ENCODE measurements around the gene SP5. TPM values are rescaled to one million over a fixed set of nuclear protein-coding genes. Genes with fewer than 3 reads are reported as not detected.

SP5 gene
- total and polyA plus RNA-seq, 9 of the 15 experiments (the other 6 are each of a cell fraction or from before 2014, with no cell fraction given), result 0.03 to 1.7 (median 0.16) TPM; not detected in 1

GRCh38 chr2:170742896-170743529, 27.9 kb downstream of the SP5 start (continued):
- TF ChIP-seq PKNOX1 (IDR thresholded peaks at IDR 0.05) (0 out of 2 replicates have a peak, but pooled peaks have one; percentile 18), MEF2A (IDR thresholded peaks at IDR 0.05; ENCODE audit: control insufficient read depth, low read depth, low read length) (peak; percentile 39; the same call in 1 of the 2 replicates)

GRCh38 chr2:170743530-170744239, 28.5 kb downstream of the SP5 start:
- peak overlapping the region; percentile 89 for H3K27ac ChIP-seq (ENCODE audit: extremely low read depth, low read depth, low read length)
- 6% methylated on average over 8 of the region's 8 CpGs for WGBS (ENCODE audit: insufficient coverage, low coverage, missing lambda C conversion rate)
- peak overlapping the region; percentile 22; the same call in 1 of the 2 replicates for H3K4me3 ChIP-seq
- no peaks in the 10 kb centered on the region for H3K36me3 ChIP-seq (ENCODE audit: control insufficient read depth, insufficient read depth, low read length)
- no peaks in the 10 kb centered on the region for H3K9me1 ChIP-seq (ENCODE audit: control insufficient read depth, insufficient read depth, low read length)
- DNase-seq (ENCODE audit: extremely low read depth in 1 of 4, low spot score in 3 of 4), result peak; percentile 92 to 94 (median 92)
- 0 out of 3 replicates have a peak, but pooled peaks cover 2% of the 10 kb centered on the region for H3K79me2 ChIP-seq (ENCODE audit: control insufficient read depth, insufficient read depth, low read length)
- ChIA-PET CTCF (ENCODE audit: low intra/inter-chr PET ratio) (interaction anchor here (0.6 kb wide), 1 partner anchor 532 kb away, joined by 3 read pairs; no protein-coding TSS in a partner anchor), POLR2A (interaction anchor here (0.6 to 1.9 kb wide), 8 partner anchors 19 to 1221 kb away, joined by 3 to 8 read pairs (median 4); partner anchors contain the start of gene ERICH2)
- peak overlapping the region; percentile 65 to 74; a peak in 3 of 4 replicates for H3K9ac ChIP-seq (ENCODE audit: insufficient read depth in 1 of 2, low read depth in 2 of 2, low read length in 2 of 2)
- in situ Hi-C loops (cut with MboI) (no loop called here), intact Hi-C loops (cut with micrococcal nuclease) (loop anchor here (2.0 kb wide), 1 partner anchor 27 kb away; the partner anchor contains the start of gene ERICH2)
- H3K27me3 ChIP-seq (ENCODE audit: control insufficient read depth in 2 of 2, insufficient read depth in 2 of 2, low read length in 2 of 2), result no peaks in the 10 kb centered on the region
- peak overlapping the region; percentile 84 for H3K4me2 ChIP-seq (ENCODE audit: insufficient read depth, low read length)
- BruUV-seq (replicated peaks), result no TSS peak
- H3K4me1 ChIP-seq (replicated peaks in 1 of 2; ENCODE audit: control insufficient read depth in 2 of 2, insufficient read depth in 2 of 2, low read length in 2 of 2), result peaks cover 33 to 57% of the 10 kb centered on the region in 2 experiments; a peak in 4 of 5 replicates
- peak; percentile 88 for FAIRE-seq
- ATAC-seq, result peak; percentile 89
- no peaks in the 10 kb centered on the region for H4K20me1 ChIP-seq (replicated peaks; ENCODE audit: control insufficient read depth, insufficient read depth, low read length)
- H3K9me3 ChIP-seq (replicated peaks; ENCODE audit: control insufficient read depth, insufficient read depth, low read depth, low read length), result no peaks in the 10 kb centered on the region
- H2AFZ ChIP-seq (ENCODE audit: low read depth, low read length), result peak overlapping the region; percentile 93
- no peak for TF ChIP-seq HNRNPK (IDR thresholded peaks at IDR 0.05; ENCODE audit: low read depth, low read length, poor library complexity, severe bottlenecking)
- TF ChIP-seq XRCC4 (IDR thresholded peaks at IDR 0.05; ENCODE audit: extremely low read depth, insufficient read depth, insufficient read length), result no peak
- peak; percentile 49 for TF ChIP-seq EP300 (IDR thresholded peaks at IDR 0.05; ENCODE audit: low read length)
- no peak for TF ChIP-seq CTCF (IDR thresholded peaks at IDR 0.05 in 2 of 3, conservative IDR thresholded peaks at IDR 0.05 in 1 of 3; ENCODE audit: insufficient read depth in 2 of 3, low read depth in 1 of 3, low read length in 3 of 3)
- no peak for TF ChIP-seq NR1H2 (CRISPR knock-in tag; IDR thresholded peaks at IDR 0.05)
- no peak for TF ChIP-seq SRSF9 (IDR thresholded peaks at IDR 0.05; ENCODE audit: borderline replicate concordance, low read depth, low read length)
- no peak for TF ChIP-seq ETV6 (IDR thresholded peaks at IDR 0.05; ENCODE audit: borderline replicate concordance in 1 of 2, low read depth in 2 of 2, low read length in 1 of 2)
- TF ChIP-seq ETV6 (CRISPR knock-in tag; IDR thresholded peaks at IDR 0.05; ENCODE audit: borderline replicate concordance), result no peak
- TF ChIP-seq ZNF175 (CRISPR knock-in tag; IDR thresholded peaks at IDR 0.05; ENCODE audit: low read depth), result no peak
- peak; percentile 55 for TF ChIP-seq MYC (IDR thresholded peaks at IDR 0.05; ENCODE audit: low read depth, low read length)
- no peak for TF ChIP-seq MYC (CRISPR knock-in tag; IDR thresholded peaks at IDR 0.05; ENCODE audit: borderline replicate concordance, low read depth)
- TF ChIP-seq ZBTB43 (CRISPR knock-in tag; IDR thresholded peaks at IDR 0.05), result no peak
